ENCODE data around the gene IFT25.
"Not testable (repeated sequence)": the region's sequence is repeated elsewhere in the genome, so short reads cannot be mapped to it uniquely, and the experiment has no call there.

DNA sequence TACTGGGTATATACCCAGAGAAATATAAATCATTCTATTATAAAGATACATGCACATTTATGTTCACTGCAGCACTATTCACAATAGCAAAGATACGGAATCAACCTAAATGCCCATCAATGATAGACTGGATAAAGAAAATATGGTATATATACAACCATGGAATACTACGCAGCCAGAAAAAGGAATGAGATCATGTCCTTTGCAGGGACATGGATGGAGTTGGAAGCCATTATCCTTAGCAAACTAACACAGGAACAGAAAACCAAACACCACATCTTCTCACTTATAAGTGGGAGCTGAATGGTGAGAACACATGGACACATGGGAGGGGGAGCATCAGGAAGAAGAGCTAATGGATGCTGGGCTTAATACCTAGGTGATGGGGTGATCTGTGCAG is 63.6 kb downstream of the IFT25 start:
- TF ChIP-seq EZH2 (IDR thresholded peaks at IDR 0.05; ENCODE audit: low read length, missing control alignments); CTCF (conservative IDR thresholded peaks at IDR 0.05 in 1 of 2, IDR thresholded peaks at IDR 0.05 in 1 of 2; ENCODE audit: low read depth in 1 of 2, low read length in 2 of 2): not testable (repeated sequence)
